Measurements from ENCODE around the gene RAD51B.
A peak's percentile ranks its signal among the peaks of the same experiment; 100 is the strongest.

Gene RAD51B

GRCh38 chr14:68719634-68720384 lies 900.2 kb downstream of the RAD51B start:
- no peak for DNase-seq (ENCODE audit: low read depth in 2 of 2)

- no peak for DNase-seq (ENCODE audit: low read depth in 2 of 2)
These were observed 902.6 kb downstream of the RAD51B start for GRCh38 chr14:68722186-68722585.

- no peak for DNase-seq (ENCODE audit: low read depth in 2 of 2)
These were observed 903.5 kb downstream of the RAD51B start for GRCh38 chr14:68722968-68723566.

GRCh38 chr14:68723808-68724268 lies 904.3 kb downstream of the RAD51B start:
- DNase-seq (ENCODE audit: low read depth in 2 of 2), result no peak

- no peak for DNase-seq (ENCODE audit: low read depth in 2 of 2)
These were observed 905.3 kb downstream of the RAD51B start for GRCh38 chr14:68724914-68725313.

GRCh38 chr14:68726093-68726695 lies 906.6 kb downstream of the RAD51B start:
- no peak for DNase-seq (ENCODE audit: low read depth in 2 of 2)

GRCh38 chr14:68727315-68728047 lies 907.9 kb downstream of the RAD51B start:
- DNase-seq (ENCODE audit: low read depth in 2 of 2), result no peak

- no peak for DNase-seq (ENCODE audit: low read depth in 2 of 2)
These were observed 908.9 kb downstream of the RAD51B start for GRCh38 chr14:68728342-68729106.

GRCh38 chr14:68729556-68729955 lies 910.0 kb downstream of the RAD51B start:
- no peak for DNase-seq (ENCODE audit: low read depth in 2 of 2)

GRCh38 chr14:68730348-68730747 lies 910.8 kb downstream of the RAD51B start:
- no peak for DNase-seq (ENCODE audit: low read depth in 2 of 2)

GRCh38 chr14:68730811-68731425 lies 911.3 kb downstream of the RAD51B start:
- no peak for DNase-seq (ENCODE audit: low read depth in 2 of 2)

GRCh38 chr14:68733086-68733914 lies 913.7 kb downstream of the RAD51B start:
- DNase-seq (ENCODE audit: low read depth in 2 of 2), result no peak

GRCh38 chr14:68734231-68734732 lies 914.7 kb downstream of the RAD51B start:
- DNase-seq (ENCODE audit: low read depth in 2 of 2), result peak; percentile 38 to 52

- DNase-seq (ENCODE audit: low read depth in 2 of 2), result no peak
These were observed 916.3 kb downstream of the RAD51B start for GRCh38 chr14:68735856-68736255.

- no peak for DNase-seq (ENCODE audit: low read depth in 2 of 2)
These were observed 916.9 kb downstream of the RAD51B start for GRCh38 chr14:68736471-68736871.

- DNase-seq (ENCODE audit: low read depth in 2 of 2), result no peak
These were observed 917.5 kb downstream of the RAD51B start for GRCh38 chr14:68737086-68737485.

- DNase-seq (ENCODE audit: low read depth in 2 of 2), result no peak
These were observed 919.0 kb downstream of the RAD51B start for GRCh38 chr14:68738559-68738958.

GRCh38 chr14:68739701-68740100 lies 920.1 kb downstream of the RAD51B start:
- DNase-seq (ENCODE audit: low read depth in 2 of 2), result no peak

- DNase-seq (ENCODE audit: low read depth in 2 of 2), result no peak
These were observed 921.4 kb downstream of the RAD51B start for GRCh38 chr14:68740788-68741476.

GRCh38 chr14:68741477-68741791 lies 921.9 kb downstream of the RAD51B start:
- no peak for DNase-seq (ENCODE audit: low read depth in 2 of 2)
